Astrocyte (in vitro differentiated cells and primary cell): Measurements from ENCODE around the gene C7. TPM values are rescaled to one million over a fixed set of nuclear protein-coding genes. Genes with fewer than 3 reads are reported as not detected.

Source experiments
- DNase-seq: peaks from one replicate; pipeline ENCODE4 v3.0.0-alpha.2; 2010; ENCODE audit warnings: low read depth
- FAIRE-seq: peaks from 2 replicates; lab custom pipeline; 2011; peaks lifted over from hg19 to GRCh38; lab: Jason Lieb, UNC
- H2AFZ ChIP-seq: 2 replicates; pipeline ENCODE4 v1.6.0; 2012; ENCODE audit warnings: low read depth, low read length, inconsistent platforms
- H3K27ac ChIP-seq: 2 replicates; pipeline ENCODE4 v1.5.1; 2011; ENCODE audit warnings: low read depth, low read length, inconsistent platforms
- H3K27me3 ChIP-seq: 2 replicates; pipeline ENCODE4 v1.6.0; 2011; ENCODE audit warnings: low read length, inconsistent platforms; ENCODE audit not compliant: insufficient read depth
- H3K36me3 ChIP-seq: 2 replicates; pipeline ENCODE4 v1.5.1; 2011; ENCODE audit warnings: low read length, inconsistent platforms; ENCODE audit not compliant: insufficient read depth
- H3K4me1 ChIP-seq: 2 replicates; pipeline ENCODE4 v1.5.1; 2011; ENCODE audit warnings: low read length, inconsistent platforms; ENCODE audit not compliant: insufficient read depth
- H3K4me2 ChIP-seq: 2 replicates; pipeline ENCODE4 v1.6.0; 2012; ENCODE audit warnings: low read length, inconsistent platforms
- H3K4me3 ChIP-seq: 2 replicates; pipeline ENCODE4 v1.5.1; 2011; ENCODE audit warnings: low read depth, mild to moderate bottlenecking, low read length, inconsistent platforms; ENCODE audit not compliant: insufficient read depth
- H3K79me2 ChIP-seq: 2 replicates; pipeline ENCODE4 v1.6.0; 2012; ENCODE audit warnings: mild to moderate bottlenecking, low read length, inconsistent platforms; ENCODE audit not compliant: insufficient read depth
- H3K9ac ChIP-seq: 2 replicates; pipeline ENCODE4 v1.6.0; 2012; ENCODE audit warnings: mild to moderate bottlenecking, low read length, inconsistent platforms
- H3K9me3 ChIP-seq: 2 replicates; pipeline ENCODE4 v1.5.1; 2012; ENCODE audit warnings: low read depth, mild to moderate bottlenecking, low read length, inconsistent platforms; ENCODE audit not compliant: insufficient read depth
- H4K20me1 ChIP-seq: 2 replicates; pipeline ENCODE4 v1.6.0; 2012; ENCODE audit warnings: low read length, inconsistent platforms; ENCODE audit not compliant: insufficient read depth
- H3K27ac Mint-ChIP-seq: one replicate; pipeline ENCODE4 v1.8.0; 2021; ENCODE audit warnings: mild to moderate bottlenecking, mixed read lengths; ENCODE audit not compliant: unreplicated experiment
- H3K27me3 Mint-ChIP-seq: one replicate; pipeline ENCODE4 v1.8.0; 2021; ENCODE audit warnings: low read depth, mixed read lengths; ENCODE audit not compliant: unreplicated experiment
- H3K36me3 Mint-ChIP-seq: one replicate; pipeline ENCODE4 v1.8.0; 2021; ENCODE audit warnings: low read depth, mixed read lengths; ENCODE audit not compliant: unreplicated experiment
- H3K4me1 Mint-ChIP-seq: one replicate; pipeline ENCODE4 v1.8.0; 2021; ENCODE audit warnings: low read depth, mixed read lengths; ENCODE audit not compliant: unreplicated experiment
- H3K4me3 Mint-ChIP-seq: one replicate; pipeline ENCODE4 v1.8.0; 2021; ENCODE audit warnings: mild to moderate bottlenecking, moderate library complexity, mixed read lengths; ENCODE audit not compliant: unreplicated experiment
- H3K9me3 Mint-ChIP-seq: one replicate; pipeline ENCODE4 v1.8.0; 2021; ENCODE audit warnings: mild to moderate bottlenecking, mixed read lengths; ENCODE audit not compliant: unreplicated experiment
- EZH2 ChIP-seq: IDR thresholded peaks from 2 replicates; pipeline ENCODE4 v1.6.1; 2012; ENCODE audit warnings: mild to moderate bottlenecking, low read length, inconsistent platforms; ENCODE audit not compliant: insufficient read depth
- total RNA-seq: library from RNA; stranded (reverse); gene quantifications from 2 replicates; pipeline ENCODE4 v1.2.1, GENCODE V29; 2021
- TF ChIP-seq, protein P1 (sequence below): IDR thresholded peaks from 2 replicates; pipeline ENCODE4 v1.5.1; 2011; ENCODE audit warnings: low read depth, mild to moderate bottlenecking, inconsistent platforms, low read length, moderate library complexity; ENCODE audit not compliant: insufficient read depth

The C7 gene
- total RNA-seq, 1 donor from 2014 or later = 0.66 TPM

DNA sequence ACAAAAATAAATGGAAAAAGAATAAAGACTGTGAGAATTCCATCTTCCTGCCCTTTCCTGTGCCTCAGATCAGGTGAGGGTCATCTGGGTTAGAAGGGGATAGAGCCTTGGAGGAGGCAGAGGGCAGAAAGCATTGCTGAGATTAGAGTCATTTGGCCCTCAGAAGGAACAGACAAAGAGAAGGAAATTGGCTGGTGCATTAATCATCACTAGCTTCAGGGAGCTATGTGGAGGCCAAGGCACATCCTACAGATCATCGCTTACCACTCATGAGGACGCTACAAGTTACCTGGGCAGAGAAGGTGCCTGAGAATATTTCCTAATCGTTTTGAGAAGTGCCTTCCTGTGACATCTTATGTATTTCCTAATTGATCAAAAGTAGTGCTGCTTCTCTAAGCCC lies 74.5 kb downstream of the C7 start:
- peaks cover 24% of the 10 kb centered on the region for H3K4me1 ChIP-seq
- H3K36me3 ChIP-seq = no peaks in the 10 kb centered on the region
- H3K27ac ChIP-seq = peak overlapping the region; percentile 45
- H3K9me3 ChIP-seq = no peaks in the 10 kb centered on the region
- H3K36me3 Mint-ChIP-seq = no peaks in the 10 kb centered on the region
- no peak overlapping the region for H3K9ac ChIP-seq
- H3K79me2 ChIP-seq = no peaks in the 10 kb centered on the region
- no peak for FAIRE-seq
- H3K4me1 Mint-ChIP-seq = peaks cover 29% of the 10 kb centered on the region
- H4K20me1 ChIP-seq = no peaks in the 10 kb centered on the region
- no peak overlapping the region for H3K4me3 Mint-ChIP-seq
- no peak overlapping the region for H3K4me2 ChIP-seq
- peak; percentile 20 for DNase-seq
- H3K27me3 ChIP-seq = no peaks in the 10 kb centered on the region
- no peak overlapping the region for H2AFZ ChIP-seq
- no peaks in the 10 kb centered on the region for H3K27me3 Mint-ChIP-seq
- H3K9me3 Mint-ChIP-seq = peaks cover 3% of the 10 kb centered on the region
- H3K27ac Mint-ChIP-seq = peak overlapping the region; percentile 29
- TF ChIP-seq, protein P1, sequence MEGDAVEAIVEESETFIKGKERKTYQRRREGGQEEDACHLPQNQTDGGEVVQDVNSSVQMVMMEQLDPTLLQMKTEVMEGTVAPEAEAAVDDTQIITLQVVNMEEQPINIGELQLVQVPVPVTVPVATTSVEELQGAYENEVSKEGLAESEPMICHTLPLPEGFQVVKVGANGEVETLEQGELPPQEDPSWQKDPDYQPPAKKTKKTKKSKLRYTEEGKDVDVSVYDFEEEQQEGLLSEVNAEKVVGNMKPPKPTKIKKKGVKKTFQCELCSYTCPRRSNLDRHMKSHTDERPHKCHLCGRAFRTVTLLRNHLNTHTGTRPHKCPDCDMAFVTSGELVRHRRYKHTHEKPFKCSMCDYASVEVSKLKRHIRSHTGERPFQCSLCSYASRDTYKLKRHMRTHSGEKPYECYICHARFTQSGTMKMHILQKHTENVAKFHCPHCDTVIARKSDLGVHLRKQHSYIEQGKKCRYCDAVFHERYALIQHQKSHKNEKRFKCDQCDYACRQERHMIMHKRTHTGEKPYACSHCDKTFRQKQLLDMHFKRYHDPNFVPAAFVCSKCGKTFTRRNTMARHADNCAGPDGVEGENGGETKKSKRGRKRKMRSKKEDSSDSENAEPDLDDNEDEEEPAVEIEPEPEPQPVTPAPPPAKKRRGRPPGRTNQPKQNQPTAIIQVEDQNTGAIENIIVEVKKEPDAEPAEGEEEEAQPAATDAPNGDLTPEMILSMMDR = no peak
- no peak for TF ChIP-seq EZH2
- H3K4me3 ChIP-seq = no peak overlapping the region

DNA sequence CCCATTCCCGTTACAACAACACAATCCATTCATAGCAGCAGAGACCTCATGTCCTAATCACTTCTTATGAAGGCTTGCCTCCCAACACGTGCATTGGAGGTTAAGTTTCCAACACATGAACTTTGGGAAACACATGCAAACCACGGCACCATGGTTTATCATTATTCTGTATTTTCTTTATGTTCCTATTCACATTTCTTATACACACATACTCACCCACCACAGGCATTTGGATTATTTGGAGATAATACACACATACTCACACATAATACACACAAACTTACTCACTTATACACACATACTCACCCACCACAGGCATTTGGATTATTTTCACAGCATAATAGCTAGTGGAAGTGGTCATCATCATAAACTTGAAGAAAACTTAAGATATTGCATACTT lies 75.6 kb downstream of the C7 start:
- H3K9me3 Mint-ChIP-seq = peaks cover 3% of the 10 kb centered on the region
- no peaks in the 10 kb centered on the region for H3K27me3 Mint-ChIP-seq
- FAIRE-seq (no peak), DNase-seq (peak; percentile 83)
- no peaks in the 10 kb centered on the region for H3K36me3 Mint-ChIP-seq
- H2AFZ ChIP-seq = no peak overlapping the region
- peaks cover 28% of the 10 kb centered on the region for H3K4me1 ChIP-seq
- H3K79me2 ChIP-seq = no peaks in the 10 kb centered on the region
- H3K36me3 ChIP-seq = no peaks in the 10 kb centered on the region
- H3K27me3 ChIP-seq = no peaks in the 10 kb centered on the region
- H3K4me3 Mint-ChIP-seq = no peak overlapping the region
- peak overlapping the region; percentile 8 for H3K9ac ChIP-seq
- peak overlapping the region; percentile 91 for H3K27ac Mint-ChIP-seq
- H3K4me1 Mint-ChIP-seq = peaks cover 31% of the 10 kb centered on the region
- H4K20me1 ChIP-seq = no peaks in the 10 kb centered on the region
- peak overlapping the region; percentile 64 for H3K27ac ChIP-seq
- peak overlapping the region; percentile 32 for H3K4me2 ChIP-seq
- no peaks in the 10 kb centered on the region for H3K9me3 ChIP-seq
- H3K4me3 ChIP-seq = no peak overlapping the region
- TF ChIP-seq EZH2 = no peak
- TF ChIP-seq, protein P1 = no peak

DNA sequence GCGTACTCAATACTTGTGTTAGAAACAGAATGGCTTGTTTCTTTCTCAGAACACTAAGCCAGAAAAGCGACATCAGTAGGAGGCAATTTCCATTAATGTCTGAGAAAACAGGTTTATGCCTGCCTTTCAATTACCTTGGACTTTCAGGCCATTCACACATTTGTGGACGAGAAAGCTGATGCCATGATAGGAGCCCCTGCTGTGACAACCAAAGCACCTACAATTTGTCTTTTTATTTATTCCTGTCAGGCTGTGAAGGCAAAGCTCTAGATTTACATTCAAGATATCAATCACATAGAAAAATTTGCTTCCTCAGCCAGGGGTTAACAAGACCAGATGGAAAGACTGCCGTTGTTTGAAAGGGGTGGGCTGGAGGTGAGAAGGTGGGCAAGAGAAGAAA lies 76.2 kb downstream of the C7 start:
- Histone ChIP-seq H3K4me3 (no peak overlapping the region), H3K9ac (peak overlapping the region; percentile 8), H3K9me3 (no peaks in the 10 kb centered on the region), H3K36me3 (no peaks in the 10 kb centered on the region), H3K4me2 (peak overlapping the region; percentile 32), H3K27me3 (no peaks in the 10 kb centered on the region), H3K4me1 (peaks cover 28% of the 10 kb centered on the region), H4K20me1 (no peaks in the 10 kb centered on the region), H3K27ac (peak overlapping the region; percentile 64), H3K79me2 (no peaks in the 10 kb centered on the region), H2AFZ (no peak overlapping the region)
- DNase-seq = no peak
- H3K27ac Mint-ChIP-seq = peak overlapping the region; percentile 91
- no peak overlapping the region for H3K4me3 Mint-ChIP-seq
- peaks cover 3% of the 10 kb centered on the region for H3K9me3 Mint-ChIP-seq
- no peaks in the 10 kb centered on the region for H3K27me3 Mint-ChIP-seq
- H3K36me3 Mint-ChIP-seq = no peaks in the 10 kb centered on the region
- H3K4me1 Mint-ChIP-seq = peaks cover 35% of the 10 kb centered on the region
- no peak for TF ChIP-seq EZH2
- TF ChIP-seq, protein P1 = no peak
- FAIRE-seq = no peak
